ENCODE data around the gene GCAT.

DNA sequence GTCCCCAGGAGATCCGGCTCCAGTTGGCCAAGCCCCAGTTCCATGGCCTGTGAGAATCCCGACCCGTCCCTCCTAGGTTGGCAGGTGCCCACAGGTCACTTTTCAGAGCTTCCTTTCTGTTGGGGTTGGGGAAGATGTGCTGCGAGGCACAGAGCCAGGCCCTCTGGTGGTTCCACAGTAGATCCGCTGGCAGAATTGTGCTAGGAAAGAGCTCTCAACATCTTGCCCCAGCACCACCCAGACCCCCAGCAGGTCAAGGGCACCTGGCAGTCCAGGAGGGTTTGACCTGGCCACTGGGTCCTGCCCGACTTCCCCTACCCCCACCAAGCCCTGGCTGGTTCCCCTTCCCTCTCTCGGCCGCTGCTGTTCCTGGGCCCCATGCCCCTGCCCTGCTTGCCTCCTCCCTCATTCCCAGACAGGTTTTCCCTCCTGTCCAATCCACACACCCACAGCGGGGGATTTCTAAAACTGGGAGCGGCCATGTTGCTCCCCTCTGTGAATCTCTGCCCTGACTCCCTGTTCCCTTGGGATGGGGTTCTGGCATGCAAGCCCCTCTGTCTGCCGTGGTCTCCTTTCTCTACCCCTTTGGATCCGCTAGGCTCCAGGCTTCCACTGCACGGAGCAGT, 26.2 kb upstream of the GCAT start:
- TF ChIP-seq POLR2A (IDR thresholded peaks at IDR 0.05), result no peak
- TF ChIP-seq, protein P1, sequence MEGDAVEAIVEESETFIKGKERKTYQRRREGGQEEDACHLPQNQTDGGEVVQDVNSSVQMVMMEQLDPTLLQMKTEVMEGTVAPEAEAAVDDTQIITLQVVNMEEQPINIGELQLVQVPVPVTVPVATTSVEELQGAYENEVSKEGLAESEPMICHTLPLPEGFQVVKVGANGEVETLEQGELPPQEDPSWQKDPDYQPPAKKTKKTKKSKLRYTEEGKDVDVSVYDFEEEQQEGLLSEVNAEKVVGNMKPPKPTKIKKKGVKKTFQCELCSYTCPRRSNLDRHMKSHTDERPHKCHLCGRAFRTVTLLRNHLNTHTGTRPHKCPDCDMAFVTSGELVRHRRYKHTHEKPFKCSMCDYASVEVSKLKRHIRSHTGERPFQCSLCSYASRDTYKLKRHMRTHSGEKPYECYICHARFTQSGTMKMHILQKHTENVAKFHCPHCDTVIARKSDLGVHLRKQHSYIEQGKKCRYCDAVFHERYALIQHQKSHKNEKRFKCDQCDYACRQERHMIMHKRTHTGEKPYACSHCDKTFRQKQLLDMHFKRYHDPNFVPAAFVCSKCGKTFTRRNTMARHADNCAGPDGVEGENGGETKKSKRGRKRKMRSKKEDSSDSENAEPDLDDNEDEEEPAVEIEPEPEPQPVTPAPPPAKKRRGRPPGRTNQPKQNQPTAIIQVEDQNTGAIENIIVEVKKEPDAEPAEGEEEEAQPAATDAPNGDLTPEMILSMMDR (IDR thresholded peaks at IDR 0.05 in 8 of 11, conservative IDR thresholded peaks at IDR 0.05 in 3 of 11), result peak in 4 of 11 experiments; percentile 13 to 28 (median 24)

Measured in spleen (tissue), 7 donors.